OCI-LY3 (cell line): Measurements from ENCODE around the gene DDB1.

ENCODE experiments used
- CTCF ChIP-seq: fragments of 200-600, 300-600 bp; sonication (generic); IDR thresholded peaks from 2 replicates; pipeline ENCODE4 v1.5.1; 2014; ENCODE audit warnings: antibody characterized with exemption, low read length, low read depth
- EZH2phosphoT487 ChIP-seq: fragments of 200-600 bp; shearing (Covaris generic); IDR thresholded peaks from 2 replicates; pipeline ENCODE4 v1.6.1; 2018; ENCODE audit warnings: antibody characterized with exemption, mixed run types, low read depth

- no peak for TF ChIP-seq CTCF
- TF ChIP-seq EZH2phosphoT487 = no peak
Observed at GRCh38 chr11:61297746-61298145, 35.2 kb downstream of the DDB1 start.
